ENCODE results near the gene EID2. TPM values are rescaled to one million over a fixed set of nuclear protein-coding genes. Genes with fewer than 3 reads are reported as not detected.
A peak's percentile ranks its signal among the peaks of the same experiment; 100 is the strongest.

EID2 gene
- polyA plus RNA-seq, 1 of the 3 experiments (the other 2 are of a cell fraction) = 14.1 TPM

DNA sequence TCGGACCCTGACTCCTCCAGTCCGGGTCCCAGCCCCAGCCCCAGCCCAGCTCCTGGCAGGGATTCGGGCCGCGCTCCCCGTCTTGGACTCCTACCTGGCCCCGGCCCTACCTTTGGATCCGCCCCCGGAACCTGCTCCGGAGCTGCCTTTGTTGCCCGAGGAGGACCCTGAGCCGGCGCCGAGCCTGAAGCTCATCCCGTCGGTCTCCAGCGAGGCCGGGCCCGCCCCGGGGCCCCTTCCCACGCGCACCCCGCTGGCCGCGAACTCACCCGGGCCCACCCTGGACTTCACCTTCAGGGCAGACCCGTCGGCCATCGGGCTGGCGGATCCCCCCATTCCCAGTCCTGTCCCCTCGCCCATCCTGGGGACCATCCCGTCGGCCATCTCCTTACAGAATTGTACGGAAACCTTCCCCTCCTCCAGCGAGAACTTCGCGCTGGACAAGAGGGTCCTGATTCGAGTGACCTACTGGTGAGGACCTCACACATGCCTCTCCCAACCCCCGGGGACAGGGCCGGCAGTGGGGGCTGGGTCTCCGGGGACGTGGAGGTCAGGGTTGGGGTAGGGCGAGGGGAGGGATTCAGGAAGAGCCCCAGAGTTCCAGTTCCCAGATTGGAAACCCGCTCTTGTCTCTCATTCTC lies 24.3 kb downstream of the EID2 start (continued):
- TF ChIP-seq, protein P1, sequence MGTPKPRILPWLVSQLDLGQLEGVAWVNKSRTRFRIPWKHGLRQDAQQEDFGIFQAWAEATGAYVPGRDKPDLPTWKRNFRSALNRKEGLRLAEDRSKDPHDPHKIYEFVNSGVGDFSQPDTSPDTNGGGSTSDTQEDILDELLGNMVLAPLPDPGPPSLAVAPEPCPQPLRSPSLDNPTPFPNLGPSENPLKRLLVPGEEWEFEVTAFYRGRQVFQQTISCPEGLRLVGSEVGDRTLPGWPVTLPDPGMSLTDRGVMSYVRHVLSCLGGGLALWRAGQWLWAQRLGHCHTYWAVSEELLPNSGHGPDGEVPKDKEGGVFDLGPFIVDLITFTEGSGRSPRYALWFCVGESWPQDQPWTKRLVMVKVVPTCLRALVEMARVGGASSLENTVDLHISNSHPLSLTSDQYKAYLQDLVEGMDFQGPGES (IDR thresholded peaks at IDR 0.05; ENCODE audit: low read depth, low read length) = no peak
- TF ChIP-seq TEAD4 (IDR thresholded peaks at IDR 0.05; ENCODE audit: borderline replicate concordance, insufficient read depth) (no peak), FOSL2 (IDR thresholded peaks at IDR 0.05; ENCODE audit: borderline replicate concordance, low read depth) (no peak), EP300 (IDR thresholded peaks at IDR 0.05; ENCODE audit: borderline replicate concordance in 1 of 2, low read depth in 1 of 2, low read length in 1 of 2) (no peak)

DNA sequence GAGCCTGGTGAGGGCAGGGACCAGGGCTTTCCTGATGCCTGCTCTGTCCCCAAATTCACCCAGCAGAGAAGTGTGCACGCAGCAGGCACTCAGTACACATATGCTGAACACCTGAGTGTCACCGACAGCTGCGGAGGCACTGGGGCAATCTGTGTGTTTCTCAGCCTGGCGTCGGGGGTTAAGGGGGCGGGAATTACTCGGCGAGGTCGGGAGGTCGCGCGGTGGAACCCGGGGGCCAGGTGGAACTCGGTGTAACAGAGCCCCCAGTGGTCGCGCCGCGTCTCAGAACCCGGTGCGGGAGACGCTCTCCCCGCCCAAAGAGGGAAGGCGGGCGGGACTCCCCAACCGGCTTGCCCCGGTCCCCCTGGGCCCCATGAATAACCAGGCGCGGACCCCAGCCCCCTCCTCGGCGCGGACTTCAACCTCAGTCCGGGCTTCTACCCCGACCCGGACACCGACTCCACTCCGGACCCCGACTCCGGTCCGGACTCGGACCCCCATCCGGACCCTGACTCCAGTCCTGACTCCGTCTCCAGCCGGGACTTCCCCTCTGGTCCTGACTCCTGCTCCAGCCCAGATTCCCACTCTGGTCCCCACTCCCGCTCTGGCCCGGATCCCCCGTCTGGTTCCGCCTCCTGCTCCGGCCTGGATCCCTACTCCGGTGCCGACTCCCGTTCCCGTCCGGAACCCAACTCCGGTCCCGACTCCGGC lies 25.0 kb downstream of the EID2 start, which contains the start of gene SELENOV:
Gene SELENOV (plus strand): TSS at position 300 of the 711 bp plus-strand sequence. CDS start 74 bp downstream, at position 374.
- Histone ChIP-seq H3K36me3 (replicated peaks in 1 of 2; ENCODE audit: control insufficient read depth in 1 of 2, insufficient read depth in 2 of 2, low read length in 1 of 2) (no peaks in the 10 kb centered on the region), H3K4me1 (ENCODE audit: control insufficient read depth in 1 of 2, insufficient read depth in 2 of 2, low read depth in 1 of 2, low read length in 1 of 2) (peaks cover 0 to 6% of the 10 kb centered on the region in 2 experiments; a peak in 1 of 4 replicates), H4K20me1 (ENCODE audit: insufficient read depth) (no peaks in the 10 kb centered on the region), H3K79me2 (ENCODE audit: insufficient read depth) (no peaks in the 10 kb centered on the region), H2AFZ (ENCODE audit: low read depth) (peak within 1 kb of the TSS; percentile 65; the same call in 1 of the 2 replicates), H3K9ac (no peak within 1 kb of the TSS), H3K9me2 (no peaks in the 10 kb centered on the region), H3K27me3 (ENCODE audit: insufficient read depth) (peaks cover 21% of the 10 kb centered on the region), H3K9me3 (no peaks in the 10 kb centered on the region), H3K4me2 (peak within 1 kb of the TSS; percentile 74), H3K4me3 (ENCODE audit: low read depth in 2 of 2, low read length in 1 of 2) (peak within 1 kb of the TSS; percentile 43), H3K27ac (ENCODE audit: low read depth in 2 of 2, low read length in 1 of 2) (no peak within 1 kb of the TSS), H3F3A (replicated peaks; ENCODE audit: insufficient read depth) (no peaks in the 10 kb centered on the region)
- 6% methylated on average over 47 of the region's 56 CpGs for WGBS (ENCODE audit: low lambda C conversion rate)
- TF ChIP-seq, protein P2, sequence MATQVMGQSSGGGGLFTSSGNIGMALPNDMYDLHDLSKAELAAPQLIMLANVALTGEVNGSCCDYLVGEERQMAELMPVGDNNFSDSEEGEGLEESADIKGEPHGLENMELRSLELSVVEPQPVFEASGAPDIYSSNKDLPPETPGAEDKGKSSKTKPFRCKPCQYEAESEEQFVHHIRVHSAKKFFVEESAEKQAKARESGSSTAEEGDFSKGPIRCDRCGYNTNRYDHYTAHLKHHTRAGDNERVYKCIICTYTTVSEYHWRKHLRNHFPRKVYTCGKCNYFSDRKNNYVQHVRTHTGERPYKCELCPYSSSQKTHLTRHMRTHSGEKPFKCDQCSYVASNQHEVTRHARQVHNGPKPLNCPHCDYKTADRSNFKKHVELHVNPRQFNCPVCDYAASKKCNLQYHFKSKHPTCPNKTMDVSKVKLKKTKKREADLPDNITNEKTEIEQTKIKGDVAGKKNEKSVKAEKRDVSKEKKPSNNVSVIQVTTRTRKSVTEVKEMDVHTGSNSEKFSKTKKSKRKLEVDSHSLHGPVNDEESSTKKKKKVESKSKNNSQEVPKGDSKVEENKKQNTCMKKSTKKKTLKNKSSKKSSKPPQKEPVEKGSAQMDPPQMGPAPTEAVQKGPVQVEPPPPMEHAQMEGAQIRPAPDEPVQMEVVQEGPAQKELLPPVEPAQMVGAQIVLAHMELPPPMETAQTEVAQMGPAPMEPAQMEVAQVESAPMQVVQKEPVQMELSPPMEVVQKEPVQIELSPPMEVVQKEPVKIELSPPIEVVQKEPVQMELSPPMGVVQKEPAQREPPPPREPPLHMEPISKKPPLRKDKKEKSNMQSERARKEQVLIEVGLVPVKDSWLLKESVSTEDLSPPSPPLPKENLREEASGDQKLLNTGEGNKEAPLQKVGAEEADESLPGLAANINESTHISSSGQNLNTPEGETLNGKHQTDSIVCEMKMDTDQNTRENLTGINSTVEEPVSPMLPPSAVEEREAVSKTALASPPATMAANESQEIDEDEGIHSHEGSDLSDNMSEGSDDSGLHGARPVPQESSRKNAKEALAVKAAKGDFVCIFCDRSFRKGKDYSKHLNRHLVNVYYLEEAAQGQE (IDR thresholded peaks at IDR 0.05; ENCODE audit: low read depth, low read length) = no peak
- TF ChIP-seq TEAD4 (IDR thresholded peaks at IDR 0.05; ENCODE audit: borderline replicate concordance, insufficient read depth) = no peak
- TF ChIP-seq NFIC (IDR thresholded peaks at IDR 0.05; ENCODE audit: borderline replicate concordance) = no peak
- no peak for TF ChIP-seq CHD2 (IDR thresholded peaks at IDR 0.05; ENCODE audit: low read length, partially characterized antibody)
- TF ChIP-seq, protein P3, sequence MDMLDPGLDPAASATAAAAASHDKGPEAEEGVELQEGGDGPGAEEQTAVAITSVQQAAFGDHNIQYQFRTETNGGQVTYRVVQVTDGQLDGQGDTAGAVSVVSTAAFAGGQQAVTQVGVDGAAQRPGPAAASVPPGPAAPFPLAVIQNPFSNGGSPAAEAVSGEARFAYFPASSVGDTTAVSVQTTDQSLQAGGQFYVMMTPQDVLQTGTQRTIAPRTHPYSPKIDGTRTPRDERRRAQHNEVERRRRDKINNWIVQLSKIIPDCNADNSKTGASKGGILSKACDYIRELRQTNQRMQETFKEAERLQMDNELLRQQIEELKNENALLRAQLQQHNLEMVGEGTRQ (IDR thresholded peaks at IDR 0.05; ENCODE audit: borderline replicate concordance, low read depth, low read length) = no peak
- TF ChIP-seq, protein P4, sequence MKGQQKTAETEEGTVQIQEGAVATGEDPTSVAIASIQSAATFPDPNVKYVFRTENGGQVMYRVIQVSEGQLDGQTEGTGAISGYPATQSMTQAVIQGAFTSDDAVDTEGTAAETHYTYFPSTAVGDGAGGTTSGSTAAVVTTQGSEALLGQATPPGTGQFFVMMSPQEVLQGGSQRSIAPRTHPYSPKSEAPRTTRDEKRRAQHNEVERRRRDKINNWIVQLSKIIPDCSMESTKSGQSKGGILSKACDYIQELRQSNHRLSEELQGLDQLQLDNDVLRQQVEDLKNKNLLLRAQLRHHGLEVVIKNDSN (IDR thresholded peaks at IDR 0.05; ENCODE audit: borderline replicate concordance, low read depth) = no peak
- no peak for TF ChIP-seq NRF1 (IDR thresholded peaks at IDR 0.05; ENCODE audit: low read depth, low read length)
- TF ChIP-seq, protein P5, sequence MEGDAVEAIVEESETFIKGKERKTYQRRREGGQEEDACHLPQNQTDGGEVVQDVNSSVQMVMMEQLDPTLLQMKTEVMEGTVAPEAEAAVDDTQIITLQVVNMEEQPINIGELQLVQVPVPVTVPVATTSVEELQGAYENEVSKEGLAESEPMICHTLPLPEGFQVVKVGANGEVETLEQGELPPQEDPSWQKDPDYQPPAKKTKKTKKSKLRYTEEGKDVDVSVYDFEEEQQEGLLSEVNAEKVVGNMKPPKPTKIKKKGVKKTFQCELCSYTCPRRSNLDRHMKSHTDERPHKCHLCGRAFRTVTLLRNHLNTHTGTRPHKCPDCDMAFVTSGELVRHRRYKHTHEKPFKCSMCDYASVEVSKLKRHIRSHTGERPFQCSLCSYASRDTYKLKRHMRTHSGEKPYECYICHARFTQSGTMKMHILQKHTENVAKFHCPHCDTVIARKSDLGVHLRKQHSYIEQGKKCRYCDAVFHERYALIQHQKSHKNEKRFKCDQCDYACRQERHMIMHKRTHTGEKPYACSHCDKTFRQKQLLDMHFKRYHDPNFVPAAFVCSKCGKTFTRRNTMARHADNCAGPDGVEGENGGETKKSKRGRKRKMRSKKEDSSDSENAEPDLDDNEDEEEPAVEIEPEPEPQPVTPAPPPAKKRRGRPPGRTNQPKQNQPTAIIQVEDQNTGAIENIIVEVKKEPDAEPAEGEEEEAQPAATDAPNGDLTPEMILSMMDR (IDR thresholded peaks at IDR 0.05) = peak; percentile 24; the same call in 1 of the 2 replicates
- TF ChIP-seq, protein P6, sequence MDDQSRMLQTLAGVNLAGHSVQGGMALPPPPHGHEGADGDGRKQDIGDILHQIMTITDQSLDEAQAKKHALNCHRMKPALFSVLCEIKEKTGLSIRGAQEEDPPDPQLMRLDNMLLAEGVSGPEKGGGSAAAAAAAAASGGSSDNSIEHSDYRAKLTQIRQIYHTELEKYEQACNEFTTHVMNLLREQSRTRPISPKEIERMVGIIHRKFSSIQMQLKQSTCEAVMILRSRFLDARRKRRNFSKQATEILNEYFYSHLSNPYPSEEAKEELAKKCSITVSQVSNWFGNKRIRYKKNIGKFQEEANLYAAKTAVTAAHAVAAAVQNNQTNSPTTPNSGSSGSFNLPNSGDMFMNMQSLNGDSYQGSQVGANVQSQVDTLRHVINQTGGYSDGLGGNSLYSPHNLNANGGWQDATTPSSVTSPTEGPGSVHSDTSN (IDR thresholded peaks at IDR 0.05) = no peak
- POLR2A ChIA-PET = interaction anchor here (0.8 to 1.1 kb wide), 2 partner anchors 17 to 75 kb away, joined by 3 to 5 read pairs; no protein-coding TSS in a partner anchor
- CTCF ChIA-PET = interaction anchor here (0.9 to 2.0 kb wide), 8 partner anchors 8 to 41 kb away, joined by 3 to 9 read pairs (median 6); partner anchors contain the start of gene EID2B
- DNase-seq = peak; percentile 83
